Neural progenitor cell (in vitro differentiated cells): ENCODE measurements around the gene HDAC2. TPM values are rescaled to one million over a fixed set of nuclear protein-coding genes. Genes with fewer than 3 reads are reported as not detected.

ENCODE experiments used
- DNase-seq: peaks from one replicate; pipeline ENCODE4 v3.0.0-alpha.2; 2016; ENCODE audit warnings: low spot score
- H2AFZ ChIP-seq: fragments of 200-600 bp; sonication (generic); replicated peaks from 2 replicates; pipeline ENCODE4 v1.6.1; 2016; ENCODE audit warnings: antibody characterized with exemption
- H3F3A ChIP-seq: fragments of 200-600 bp; sonication (generic); 2 replicates; pipeline ENCODE4 v1.6.1; 2016; ENCODE audit warnings: antibody characterized with exemption, low read depth
- H3K27ac ChIP-seq: fragments of 200-600 bp; sonication (generic); 2 replicates; pipeline ENCODE4 v1.5.1; 2016; ENCODE audit warnings: mild to moderate bottlenecking
- H3K27me3 ChIP-seq: fragments of 200-600 bp; sonication (generic); 2 replicates; pipeline ENCODE4 v1.6.1; 2016; ENCODE audit warnings: mild to moderate bottlenecking, moderate library complexity
- H3K36me3 ChIP-seq: fragments of 200-600 bp; sonication (generic); 2 replicates; pipeline ENCODE4 v1.5.1; 2016
- H3K4me1 ChIP-seq: fragments of 200-600 bp; sonication (generic); 2 replicates; pipeline ENCODE4 v1.6.1; 2016; ENCODE audit warnings: mixed run types
- H3K4me2 ChIP-seq: fragments of 200-600 bp; sonication (generic); 2 replicates; pipeline ENCODE4 v1.6.1; 2016
- H3K4me3 ChIP-seq: fragments of 200-600 bp; sonication (generic); 2 replicates; pipeline ENCODE4 v1.5.1; 2016
- H3K79me2 ChIP-seq: fragments of 200-600 bp; sonication (generic); 2 replicates; pipeline ENCODE4 v1.6.1; 2016; ENCODE audit warnings: low read depth
- H3K9ac ChIP-seq: fragments of 200-600 bp; sonication (generic); 2 replicates; pipeline ENCODE4 v1.6.1; 2016
- H3K9me3 ChIP-seq: fragments of 200-600 bp; sonication (generic); 2 replicates; pipeline ENCODE4 v1.5.1; 2016; ENCODE audit warnings: low read depth
- H4K20me1 ChIP-seq: fragments of 200-600 bp; sonication (generic); 2 replicates; pipeline ENCODE4 v1.6.1; 2016; ENCODE audit warnings: low read depth
- H3K27ac Mint-ChIP-seq: 3 replicates; pipeline ENCODE4 v1.8.0; 2021; ENCODE audit warnings: mixed read lengths
- H3K27me3 Mint-ChIP-seq: 2 replicates; pipeline ENCODE4 v1.8.0; 2022; ENCODE audit warnings: low read depth, mild to moderate bottlenecking, inconsistent platforms, moderate library complexity, mixed read lengths; ENCODE audit not compliant: insufficient read depth
- H3K36me3 Mint-ChIP-seq: 3 replicates; pipeline ENCODE4 v1.8.0; 2021; ENCODE audit warnings: mixed read lengths
- H3K4me1 Mint-ChIP-seq: 3 replicates; pipeline ENCODE4 v1.8.0; 2021; ENCODE audit warnings: mixed read lengths
- H3K4me3 Mint-ChIP-seq: 3 replicates; pipeline ENCODE4 v1.8.0; 2021; ENCODE audit warnings: mild to moderate bottlenecking, moderate library complexity, mixed read lengths
- H3K9me3 Mint-ChIP-seq: 3 replicates; pipeline ENCODE4 v1.8.0; 2020; ENCODE audit warnings: mixed read lengths
- CTCF ChIP-seq: fragments of 200-600 bp; sonication (generic); IDR thresholded peaks from 2 replicates; pipeline ENCODE4 v1.5.1; 2017; ENCODE audit warnings: antibody characterized with exemption, mild to moderate bottlenecking
- EZH2 ChIP-seq: fragments of 200-600 bp; sonication (generic); IDR thresholded peaks from 2 replicates; pipeline ENCODE4 v1.6.1; 2017; ENCODE audit warnings: antibody characterized with exemption, mild to moderate bottlenecking, moderate library complexity
- EZH2phosphoT487 ChIP-seq: fragments of 200-600 bp; sonication (generic); IDR thresholded peaks from 2 replicates; pipeline ENCODE4 v1.6.1; 2017; ENCODE audit warnings: antibody characterized with exemption
- total RNA-seq: library from RNA; depleted of rRNA; stranded (reverse); fragments of >200 nt; gene quantifications from 2 replicates; pipeline ENCODE4 v1.2.3, GENCODE V29; 2015; ENCODE audit warnings: low replicate concordance

The HDAC2 gene
- total RNA-seq, 1 donor from 2014 or later: 429 TPM

GRCh38 chr6:113949499-113949898 is 21.4 kb downstream of the HDAC2 start:
- Histone ChIP-seq H3K4me2 (no peak overlapping the region), H3K4me3 (no peak overlapping the region), H3K36me3 (peaks cover 61% of the 10 kb centered on the region), H4K20me1 (peaks cover 34% of the 10 kb centered on the region), H3F3A (peaks cover 5% of the 10 kb centered on the region), H3K27ac (no peak overlapping the region), H3K9ac (no peak overlapping the region), H3K27me3 (no peaks in the 10 kb centered on the region), H2AFZ (no peak overlapping the region), H3K4me1 (no peaks in the 10 kb centered on the region), H3K9me3 (no peaks in the 10 kb centered on the region), H3K79me2 (peaks cover 87% of the 10 kb centered on the region)
- Mint-ChIP-seq H3K27me3 (peaks cover 2% of the 10 kb centered on the region), H3K4me1 (no peaks in the 10 kb centered on the region), H3K9me3 (no peaks in the 10 kb centered on the region), H3K36me3 (peaks cover 47% of the 10 kb centered on the region), H3K27ac (no peak overlapping the region), H3K4me3 (no peak overlapping the region)
- TF ChIP-seq CTCF (no peak), EZH2phosphoT487 (no peak), EZH2 (no peak)
- DNase-seq: no peak

- H3K36me3 Mint-ChIP-seq: peaks cover 57% of the 10 kb centered on the region
- H3K4me1 Mint-ChIP-seq: no peaks in the 10 kb centered on the region
- no peak overlapping the region for H3K4me3 Mint-ChIP-seq
- Histone ChIP-seq H3K4me3 (no peak overlapping the region), H3K36me3 (peaks cover 67% of the 10 kb centered on the region), H3K4me1 (no peaks in the 10 kb centered on the region), H3K27me3 (no peaks in the 10 kb centered on the region), H3K4me2 (no peak overlapping the region), H3K9ac (no peak overlapping the region), H3K9me3 (no peaks in the 10 kb centered on the region), H3F3A (peaks cover 27% of the 10 kb centered on the region), H2AFZ (no peak overlapping the region), H3K79me2 (peaks cover 42% of the 10 kb centered on the region), H4K20me1 (peaks cover 11% of the 10 kb centered on the region), H3K27ac (no peak overlapping the region)
- H3K27ac Mint-ChIP-seq: no peak overlapping the region
- no peaks in the 10 kb centered on the region for H3K27me3 Mint-ChIP-seq
- H3K9me3 Mint-ChIP-seq: no peaks in the 10 kb centered on the region
- DNase-seq: no peak
- no peak for TF ChIP-seq EZH2
- no peak for TF ChIP-seq EZH2phosphoT487
- TF ChIP-seq CTCF: no peak
These were observed 26.2 kb downstream of the HDAC2 start for GRCh38 chr6:113944701-113945100.

GRCh38 chr6:113939825-113940224 is 31.1 kb downstream of the HDAC2 start:
- Mint-ChIP-seq H3K4me1 (peaks cover 3% of the 10 kb centered on the region), H3K4me3 (no peak overlapping the region), H3K27me3 (no peaks in the 10 kb centered on the region), H3K9me3 (no peaks in the 10 kb centered on the region), H3K27ac (no peak overlapping the region), H3K36me3 (peaks cover 55% of the 10 kb centered on the region)
- TF ChIP-seq EZH2 (no peak), EZH2phosphoT487 (no peak)
- H4K20me1 ChIP-seq: peaks cover 5% of the 10 kb centered on the region
- H3K79me2 ChIP-seq: no peaks in the 10 kb centered on the region
- H3K9me3 ChIP-seq: no peaks in the 10 kb centered on the region
- H2AFZ ChIP-seq: no peak overlapping the region
- no peak overlapping the region for H3K9ac ChIP-seq
- H3K4me1 ChIP-seq: no peaks in the 10 kb centered on the region
- no peaks in the 10 kb centered on the region for H3K27me3 ChIP-seq
- no peak overlapping the region for H3K27ac ChIP-seq
- peaks cover 57% of the 10 kb centered on the region for H3F3A ChIP-seq
- peaks cover 34% of the 10 kb centered on the region for H3K36me3 ChIP-seq
- H3K4me2 ChIP-seq: no peak overlapping the region
- H3K4me3 ChIP-seq: no peak overlapping the region
- no peak for DNase-seq

- no peak overlapping the region for H2AFZ ChIP-seq
- DNase-seq: peak; percentile 42
- peaks cover 5% of the 10 kb centered on the region for H4K20me1 ChIP-seq
- peaks cover 14% of the 10 kb centered on the region for H3K36me3 ChIP-seq
- H3K9me3 ChIP-seq: no peaks in the 10 kb centered on the region
- H3K9ac ChIP-seq: no peak overlapping the region
- Mint-ChIP-seq H3K9me3 (peaks cover 16% of the 10 kb centered on the region), H3K36me3 (peaks cover 54% of the 10 kb centered on the region), H3K4me3 (no peak overlapping the region), H3K4me1 (peaks cover 3% of the 10 kb centered on the region), H3K27ac (no peak overlapping the region), H3K27me3 (no peaks in the 10 kb centered on the region)
- no peak overlapping the region for H3K4me3 ChIP-seq
- H3K27ac ChIP-seq: no peak overlapping the region
- no peaks in the 10 kb centered on the region for H3K27me3 ChIP-seq
- no peak overlapping the region for H3K4me2 ChIP-seq
- no peaks in the 10 kb centered on the region for H3K4me1 ChIP-seq
- no peak for TF ChIP-seq EZH2phosphoT487
- TF ChIP-seq CTCF: peak; percentile 83
- no peaks in the 10 kb centered on the region for H3K79me2 ChIP-seq
- H3F3A ChIP-seq: peaks cover 51% of the 10 kb centered on the region
These were observed 34.6 kb downstream of the HDAC2 start for GRCh38 chr6:113936093-113936934.
